CD14-positive monocyte (primary cell): ENCODE data around the gene ZFPM1. TPM values are rescaled to one million over a fixed set of nuclear protein-coding genes. Genes with fewer than 3 reads are reported as not detected.

Experiments used
- DNase-seq, 3 donors: peaks; one replicate each; pipeline ENCODE4 v3.0.0-alpha.2; 2011 to 2022
- H2AFZ ChIP-seq: 2 replicates; pipeline ENCODE4 v1.6.0; 2012; ENCODE audit warnings: mild to moderate bottlenecking, low read depth, low read length, inconsistent platforms; ENCODE audit not compliant: insufficient read depth, poor library complexity, severe bottlenecking
- H3K27ac ChIP-seq, 2 donors: 1 replicate in 1 of 2; 2 replicates in 1 of 2; pipeline ENCODE4 v1.5.1; 2012 to 2013; ENCODE audit warnings: low read length in 2 of 2, control low read depth in 1 of 2, inconsistent platforms in 1 of 2, low read depth in 1 of 2, mild to moderate bottlenecking in 1 of 2
- H3K27me3 ChIP-seq, 2 donors: one replicate each; pipeline versions ENCODE4 v1.6.0 to v1.6.1; 2011 to 2013; ENCODE audit warnings: low read length in 2 of 2; ENCODE audit not compliant: control insufficient read depth in 2 of 2, insufficient read depth in 2 of 2
- H3K36me3 ChIP-seq, 2 donors: replicated peaks in 1 of 2; 1 replicate in 1 of 2; 2 replicates in 1 of 2; pipeline versions ENCODE4 v1.5.1 to v1.6.1; 2012 to 2013; ENCODE audit warnings: low read length in 2 of 2, control low read depth in 1 of 2, inconsistent platforms in 1 of 2, mild to moderate bottlenecking in 1 of 2; ENCODE audit not compliant: insufficient read depth in 2 of 2, control insufficient read depth in 1 of 2
- H3K4me1 ChIP-seq, 2 donors: 1 replicate in 1 of 2; 2 replicates in 1 of 2; pipeline versions ENCODE4 v1.5.1 to v1.6.1; 2012 to 2013; ENCODE audit warnings: low read length in 2 of 2, control low read depth in 1 of 2, inconsistent platforms in 1 of 2, mild to moderate bottlenecking in 1 of 2, moderate library complexity in 1 of 2; ENCODE audit not compliant: insufficient read depth in 2 of 2, control insufficient read depth in 1 of 2
- H3K4me2 ChIP-seq: replicated peaks from 2 replicates; pipeline ENCODE3; 2012; ENCODE audit warnings: low read length, moderate library complexity, mild to moderate bottlenecking; ENCODE audit not compliant: poor library complexity, severe bottlenecking; ENCODE audit errors: extremely low read depth
- H3K4me3 ChIP-seq, 3 experiments: fragments of 200-600 bp in 1 of 3; sonication (generic) in 1 of 3; replicated peaks in 1 of 3; 1 replicate in 2 of 3; 2 replicates in 1 of 3; pipeline ENCODE4 v1.5.1; 2011 to 2013; ENCODE audit warnings: low read length in 3 of 3, mild to moderate bottlenecking in 3 of 3, control low read depth in 2 of 3, low read depth in 2 of 3, inconsistent platforms in 1 of 3, moderate library complexity in 1 of 3
- H3K79me2 ChIP-seq: 2 replicates; pipeline ENCODE4 v1.6.0; 2012; ENCODE audit warnings: mild to moderate bottlenecking, control low read depth, inconsistent platforms, low read length, moderate library complexity; ENCODE audit not compliant: insufficient read depth
- H3K9ac ChIP-seq: 2 replicates; pipeline ENCODE4 v1.6.0; 2017; ENCODE audit warnings: low read length, mild to moderate bottlenecking; ENCODE audit not compliant: insufficient read depth, poor library complexity, severe bottlenecking
- H3K9me3 ChIP-seq, 2 donors: replicated peaks in 1 of 2; 1 replicate in 1 of 2; 2 replicates in 1 of 2; pipeline versions ENCODE4 v1.5.1 to v1.6.1; 2012 to 2013; ENCODE audit warnings: low read length in 2 of 2, control low read depth in 1 of 2; ENCODE audit not compliant: control insufficient read depth in 1 of 2, insufficient read depth in 1 of 2
- H4K20me1 ChIP-seq: 2 replicates; pipeline ENCODE4 v1.6.0; 2012; ENCODE audit warnings: mild to moderate bottlenecking, low read length, control low read depth, moderate library complexity; ENCODE audit not compliant: insufficient read depth
- H3K27ac Mint-ChIP-seq, 7 donors: one replicate each; pipeline ENCODE4 v1.8.0; 2020; ENCODE audit warnings: mild to moderate bottlenecking in 7 of 7, mixed read lengths in 7 of 7, moderate library complexity in 6 of 7, inconsistent platforms in 2 of 7
- H3K27me3 Mint-ChIP-seq, 3 donors: one replicate each; pipeline ENCODE4 v1.8.0; 2021 to 2022; ENCODE audit warnings: low read depth in 3 of 3, mild to moderate bottlenecking in 3 of 3, mixed read lengths in 3 of 3, moderate library complexity in 3 of 3, inconsistent platforms in 1 of 3
- H3K36me3 Mint-ChIP-seq, 2 donors: one replicate each; pipeline ENCODE4 v1.8.0; 2020; ENCODE audit warnings: mixed read lengths in 2 of 2, inconsistent platforms in 1 of 2, mild to moderate bottlenecking in 1 of 2
- H3K4me1 Mint-ChIP-seq: one replicate; pipeline ENCODE4 v1.8.0; 2020; ENCODE audit warnings: mild to moderate bottlenecking, mixed read lengths
- H3K4me3 Mint-ChIP-seq, 2 donors: one replicate each; pipeline ENCODE4 v1.8.0; 2020; ENCODE audit warnings: mild to moderate bottlenecking in 2 of 2, mixed read lengths in 2 of 2, moderate library complexity in 1 of 2
- H3K9me3 Mint-ChIP-seq, 7 donors: one replicate each; pipeline ENCODE4 v1.8.0; 2020 to 2022; ENCODE audit warnings: mixed read lengths in 7 of 7, mild to moderate bottlenecking in 6 of 7, moderate library complexity in 6 of 7, inconsistent platforms in 2 of 7
- WGBS: methylation state at CpG from one replicate; pipeline ENCODE4 v1.1.5; 2013; ENCODE audit warnings: missing lambda C conversion rate; ENCODE audit not compliant: insufficient coverage; 5-methylcytosine and 5-hydroxymethylcytosine counted together
- intact Hi-C, 2 donors: fragments of 100-400 bp; cut with micrococcal nuclease; formaldehyde crosslinking; loops; one replicate each; pipeline versions ENCODE4 v1.15.0 to v1.15.1; 2023
- polyA plus RNA-seq, 3 donors: library from polyadenylated mRNA; depleted of rRNA in 1 of 3; unstranded in 2 of 3; stranded (reverse) in 1 of 3; fragments of 300-500 nt in 2 of 3; fragments of >200 nt in 1 of 3; fragmentation: Illumina TruSeq in 2 of 3; gene quantifications; 1 replicate in 2 of 3; 2 replicates in 1 of 3; pipeline ENCODE4 v1.2.3, GENCODE V29; 2012 to 2021
- TF ChIP-seq, protein P1 (sequence below): fragments of 200-600 bp; IDR thresholded peaks from one replicate; pipeline ENCODE4 v1.8.0; 2022; ENCODE audit warnings: antibody characterized with exemption, mild to moderate bottlenecking

ZFPM1 gene
- polyA plus RNA-seq, 3 donors: 0.04 to 0.19 (median 0.12) TPM

DNA sequence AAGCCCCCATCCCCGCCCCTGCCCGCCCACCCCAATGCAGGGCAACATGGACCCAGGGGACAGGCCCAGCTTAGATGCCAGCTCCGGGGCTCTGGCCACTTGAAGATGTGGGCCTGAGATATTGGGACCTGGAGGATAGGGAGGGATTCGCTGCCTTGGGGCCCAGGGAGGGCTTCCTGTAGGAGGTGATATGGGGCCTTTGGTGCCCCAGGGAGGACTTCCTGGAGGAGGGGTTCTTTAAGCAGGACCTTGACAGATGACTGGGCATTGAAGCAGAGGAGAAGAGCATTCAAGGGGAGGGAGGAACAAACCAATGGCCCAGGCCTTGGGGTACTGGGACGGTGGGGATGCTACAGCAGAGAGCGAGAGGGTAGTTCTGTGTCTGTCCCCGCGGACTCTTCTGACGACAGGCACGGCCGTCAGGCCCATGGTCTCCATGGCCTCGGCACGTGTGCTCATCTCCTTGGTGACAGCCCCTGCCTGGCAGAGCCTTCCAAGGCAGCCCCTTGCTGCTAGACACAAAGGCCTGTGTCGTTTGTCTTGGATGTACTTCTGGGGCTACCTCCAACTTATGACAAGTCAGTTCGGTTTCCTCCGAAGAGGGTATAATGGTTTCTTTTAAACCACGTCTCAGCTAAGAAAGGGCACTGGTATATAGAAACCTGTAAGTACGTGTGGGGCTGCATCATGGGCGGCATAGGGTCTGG is 61.6 kb downstream of the ZFPM1 start:
- Histone ChIP-seq H3K9ac (no peak overlapping the region), H3K4me2 (no peak overlapping the region), H3K27me3 (no peaks in the 10 kb centered on the region), H3K79me2 (no peaks in the 10 kb centered on the region), H3K36me3 (no peaks in the 10 kb centered on the region), H3K27ac (no peak overlapping the region), H2AFZ (no peak overlapping the region), H3K9me3 (no peaks in the 10 kb centered on the region), H4K20me1 (no peaks in the 10 kb centered on the region), H3K4me3 (no peak overlapping the region), H3K4me1 (no peaks in the 10 kb centered on the region)
- Mint-ChIP-seq H3K36me3 (no peaks in the 10 kb centered on the region), H3K4me3 (no peak overlapping the region), H3K4me1 (no peaks in the 10 kb centered on the region), H3K27ac (no peak overlapping the region), H3K27me3 (peaks cover 3 to 6% (median 3%) of the 10 kb centered on the region in 3 donors), H3K9me3 (peaks cover 0 to 15% (median 2%) of the 10 kb centered on the region in 7 donors)
- TF ChIP-seq, protein P1, sequence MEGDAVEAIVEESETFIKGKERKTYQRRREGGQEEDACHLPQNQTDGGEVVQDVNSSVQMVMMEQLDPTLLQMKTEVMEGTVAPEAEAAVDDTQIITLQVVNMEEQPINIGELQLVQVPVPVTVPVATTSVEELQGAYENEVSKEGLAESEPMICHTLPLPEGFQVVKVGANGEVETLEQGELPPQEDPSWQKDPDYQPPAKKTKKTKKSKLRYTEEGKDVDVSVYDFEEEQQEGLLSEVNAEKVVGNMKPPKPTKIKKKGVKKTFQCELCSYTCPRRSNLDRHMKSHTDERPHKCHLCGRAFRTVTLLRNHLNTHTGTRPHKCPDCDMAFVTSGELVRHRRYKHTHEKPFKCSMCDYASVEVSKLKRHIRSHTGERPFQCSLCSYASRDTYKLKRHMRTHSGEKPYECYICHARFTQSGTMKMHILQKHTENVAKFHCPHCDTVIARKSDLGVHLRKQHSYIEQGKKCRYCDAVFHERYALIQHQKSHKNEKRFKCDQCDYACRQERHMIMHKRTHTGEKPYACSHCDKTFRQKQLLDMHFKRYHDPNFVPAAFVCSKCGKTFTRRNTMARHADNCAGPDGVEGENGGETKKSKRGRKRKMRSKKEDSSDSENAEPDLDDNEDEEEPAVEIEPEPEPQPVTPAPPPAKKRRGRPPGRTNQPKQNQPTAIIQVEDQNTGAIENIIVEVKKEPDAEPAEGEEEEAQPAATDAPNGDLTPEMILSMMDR: no peak
- 95% methylated on average over 18 of the region's 19 CpGs for WGBS
- no peak for DNase-seq
- intact Hi-C loops: no loop called here

DNA sequence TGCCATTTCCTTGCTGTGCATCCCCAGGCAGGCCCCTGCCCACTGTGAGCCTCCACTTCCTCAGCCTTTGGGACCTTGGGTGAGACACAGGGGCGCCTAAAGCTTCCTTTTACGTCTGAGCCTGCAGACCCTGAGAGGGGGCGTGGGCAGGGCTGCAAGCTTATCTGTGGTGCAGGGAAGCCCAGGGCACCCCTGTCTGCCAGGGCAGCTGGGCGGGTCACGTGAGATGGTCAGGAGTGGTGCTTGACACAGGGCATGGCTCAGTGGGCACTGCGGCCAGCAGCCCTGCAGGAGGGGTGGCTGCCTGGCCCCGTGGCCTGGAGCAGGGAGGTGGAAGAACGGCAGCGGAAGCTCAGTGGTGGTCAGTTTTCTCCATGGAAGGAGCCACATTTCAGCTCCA is 62.3 kb downstream of the ZFPM1 start:
- Mint-ChIP-seq H3K36me3 (no peaks in the 10 kb centered on the region), H3K9me3 (peaks cover 0 to 16% (median 2%) of the 10 kb centered on the region in 7 donors), H3K4me3 (no peak overlapping the region), H3K27ac (no peak overlapping the region), H3K27me3 (peaks cover 3 to 6% (median 5%) of the 10 kb centered on the region in 3 donors), H3K4me1 (no peaks in the 10 kb centered on the region)
- DNase-seq: no peak
- Histone ChIP-seq H3K36me3 (no peaks in the 10 kb centered on the region), H3K27ac (no peak overlapping the region), H4K20me1 (no peaks in the 10 kb centered on the region), H3K27me3 (no peaks in the 10 kb centered on the region), H3K4me2 (no peak overlapping the region), H2AFZ (no peak overlapping the region), H3K4me3 (no peak overlapping the region), H3K79me2 (no peaks in the 10 kb centered on the region), H3K4me1 (no peaks in the 10 kb centered on the region), H3K9ac (no peak overlapping the region), H3K9me3 (no peaks in the 10 kb centered on the region)
- WGBS: 93% methylated on average over 9 of the region's 9 CpGs
- intact Hi-C loops: no loop called here
- TF ChIP-seq, protein P1: no peak
